GM23338 (cell line): ENCODE measurements around the gene HSPB3. TPM values are rescaled to one million over a fixed set of nuclear protein-coding genes. Genes with fewer than 3 reads are reported as not detected.

Experiments
- ATAC-seq: fragments of 200-7000 bp; cut with Tn5 transposase; 3 replicates; pipeline ENCODE4 v1.9.1; 2020
- DNase-seq: peaks from one replicate; pipeline ENCODE4 v3.0.0-alpha.2; 2015; ENCODE audit warnings: low spot score
- H2AFZ ChIP-seq: fragments of 200-600 bp; sonication (generic); 2 replicates; pipeline ENCODE4 v1.8.0; 2016; ENCODE audit warnings: antibody characterized with exemption, mild to moderate bottlenecking, moderate library complexity
- H3F3A ChIP-seq: fragments of 200-600 bp; sonication (generic); replicated peaks from 2 replicates; pipeline ENCODE4 v1.8.0; 2017; ENCODE audit warnings: antibody characterized with exemption, mixed run types, low read depth
- H3K27ac ChIP-seq: fragments of 200-600 bp; sonication (generic); 2 replicates; pipeline ENCODE4 v1.6.1; 2016; ENCODE audit warnings: low read depth
- H3K27me3 ChIP-seq: fragments of 200-600 bp; sonication (generic); 2 replicates; pipeline ENCODE4 v1.8.0; 2016; ENCODE audit warnings: mild to moderate bottlenecking, mixed run types, moderate library complexity; ENCODE audit not compliant: insufficient read depth
- H3K36me3 ChIP-seq: fragments of 200-600 bp; sonication (generic); 2 replicates; pipeline ENCODE4 v1.8.0; 2016; ENCODE audit warnings: mild to moderate bottlenecking; ENCODE audit not compliant: insufficient read depth
- H3K4me1 ChIP-seq: fragments of 200-600 bp; sonication (generic); 2 replicates; pipeline ENCODE4 v1.8.0; 2016; ENCODE audit warnings: mild to moderate bottlenecking, moderate library complexity; ENCODE audit not compliant: insufficient read depth
- H3K4me2 ChIP-seq: fragments of 200-600 bp; sonication (generic); 2 replicates; pipeline ENCODE4 v1.7.1; 2017; ENCODE audit warnings: mixed run types
- H3K4me3 ChIP-seq: fragments of 200-600 bp; sonication (generic); 2 replicates; pipeline ENCODE4 v1.6.1; 2016; ENCODE audit warnings: mixed run types
- H3K79me2 ChIP-seq: fragments of 200-600 bp; sonication (generic); replicated peaks from 2 replicates; pipeline ENCODE4 v1.8.0; 2017; ENCODE audit warnings: mild to moderate bottlenecking; ENCODE audit not compliant: insufficient read depth
- H3K9me2 ChIP-seq: fragments of 200-600 bp; sonication (generic); 2 replicates; pipeline ENCODE4 v1.8.0; 2017; ENCODE audit not compliant: insufficient read depth
- H4K20me1 ChIP-seq: fragments of 200-600 bp; sonication (generic); replicated peaks from 2 replicates; pipeline ENCODE4 v1.8.0; 2017; ENCODE audit warnings: mild to moderate bottlenecking; ENCODE audit not compliant: insufficient read depth
- H3K27ac Mint-ChIP-seq: 2 replicates; pipeline ENCODE4 v1.8.0; 2020; ENCODE audit warnings: inconsistent platforms, mild to moderate bottlenecking, moderate library complexity, mixed read lengths
- H3K27me3 Mint-ChIP-seq: 3 replicates; pipeline ENCODE4 v1.8.0; 2022; ENCODE audit warnings: low read depth, mild to moderate bottlenecking, moderate library complexity, mixed read lengths, inconsistent platforms; ENCODE audit not compliant: insufficient read depth, poor library complexity
- H3K36me3 Mint-ChIP-seq: 3 replicates; pipeline ENCODE4 v1.8.0; 2021; ENCODE audit warnings: low read depth, mild to moderate bottlenecking, inconsistent platforms, moderate library complexity, mixed read lengths
- H3K4me1 Mint-ChIP-seq: 3 replicates; pipeline ENCODE4 v1.8.0; 2020; ENCODE audit warnings: mild to moderate bottlenecking, inconsistent platforms, mixed read lengths
- H3K4me3 Mint-ChIP-seq: 3 replicates; pipeline ENCODE4 v1.8.0; 2021; ENCODE audit warnings: moderate library complexity, mild to moderate bottlenecking, inconsistent platforms, mixed read lengths
- H3K9me3 Mint-ChIP-seq: 3 replicates; pipeline ENCODE4 v1.8.0; 2020; ENCODE audit warnings: moderate library complexity, mild to moderate bottlenecking, inconsistent platforms, mixed read lengths
- ETS1 ChIP-seq: IDR thresholded peaks from 2 replicates; pipeline ENCODE4 v1.6.1; 2016; ENCODE audit warnings: antibody characterized with exemption
- JUNB ChIP-seq: IDR thresholded peaks from one replicate; pipeline ENCODE4 v1.6.1; 2016; ENCODE audit warnings: antibody characterized with exemption; ENCODE audit not compliant: unreplicated experiment
- POLR2AphosphoS5 ChIP-seq: IDR thresholded peaks from 2 replicates; pipeline ENCODE4 v1.6.1; 2016; ENCODE audit warnings: antibody characterized with exemption, low read depth
- REST ChIP-seq: IDR thresholded peaks from one replicate; pipeline ENCODE4 v1.6.1; 2018; ENCODE audit warnings: antibody characterized with exemption; ENCODE audit not compliant: unreplicated experiment
- ZNF462 ChIP-seq: fragments of 250-450 bp; sonication (Bioruptor Pico); IDR thresholded peaks from 2 replicates; pipeline ENCODE4 v1.5.0; 2020; ENCODE audit warnings: mild to moderate bottlenecking, moderate library complexity
- polyA plus RNA-seq: library from polyadenylated mRNA; unstranded; fragments of >200 nt; fragmentation: Nextera tagmentation; extraction: Ambion mirVana; gene quantifications from 2 replicates; pipeline ENCODE4 v1.2.1, GENCODE V29; 2016
- total RNA-seq: library from RNA; depleted of rRNA; stranded (reverse); fragments of >200 nt; shearing (Covaris generic); gene quantifications from 2 replicates; pipeline ENCODE4 v1.2.3, GENCODE V29; 2014

The HSPB3 gene
- total and polyA plus RNA-seq, 2 experiments from 2014 or later: not detected

GRCh38 chr5:54440456-54440893 lies 15.0 kb upstream of the HSPB3 start (continued):
- no peak for TF ChIP-seq POLR2AphosphoS5
- no peak for TF ChIP-seq REST

- DNase-seq (no peak), ATAC-seq (no peak)
- H2AFZ ChIP-seq: no peak overlapping the region
- Mint-ChIP-seq H3K4me3 (no peak overlapping the region), H3K36me3 (peaks cover 7% of the 10 kb centered on the region; the same call in 1 of the 3 replicates), H3K27ac (no peak overlapping the region), H3K9me3 (peaks cover 10% of the 10 kb centered on the region; the same call in 2 of the 3 replicates), H3K27me3 (no peaks in the 10 kb centered on the region), H3K4me1 (peaks cover 8% of the 10 kb centered on the region; the same call in 2 of the 3 replicates)
- no peaks in the 10 kb centered on the region; the same call in 1 of the 2 replicates for H3K9me2 ChIP-seq
- no peak overlapping the region for H3K4me2 ChIP-seq
- no peak overlapping the region for H3K4me3 ChIP-seq
- H3K79me2 ChIP-seq: no peaks in the 10 kb centered on the region
- H3K27me3 ChIP-seq: no peaks in the 10 kb centered on the region
- no peak overlapping the region for H3K27ac ChIP-seq
- H3K4me1 ChIP-seq: no peaks in the 10 kb centered on the region
- TF ChIP-seq JUNB (no peak), ZNF462 (CRISPR knock-in tag) (no peak), REST (no peak), ETS1 (no peak)
- H3K36me3 ChIP-seq: no peaks in the 10 kb centered on the region
- H3F3A ChIP-seq: no peaks in the 10 kb centered on the region
- H4K20me1 ChIP-seq: no peaks in the 10 kb centered on the region
These were observed 13.2 kb upstream of the HSPB3 start for GRCh38 chr5:54442271-54442670.
